Mucosa of stomach (tissue), 1 donor: ENCODE measurements around the gene TLR5.

Source experiments
- H3K27me3 ChIP-seq: one replicate; pipeline ENCODE4 v1.7.0; 2013; ENCODE audit warnings: mild to moderate bottlenecking, low read length; ENCODE audit not compliant: control insufficient read depth, insufficient read depth
- H3K36me3 ChIP-seq: one replicate; pipeline ENCODE4 v1.7.0; 2013; ENCODE audit warnings: low read length; ENCODE audit not compliant: control insufficient read depth, insufficient read depth
- H3K4me1 ChIP-seq: one replicate; pipeline ENCODE4 v1.7.0; 2013; ENCODE audit warnings: mild to moderate bottlenecking, low read length; ENCODE audit not compliant: control insufficient read depth, insufficient read depth
- H3K4me3 ChIP-seq: one replicate; pipeline ENCODE4 v1.7.0; 2013; ENCODE audit warnings: low read length
- H3K9ac ChIP-seq: one replicate; pipeline ENCODE4 v1.7.0; 2013; ENCODE audit warnings: mild to moderate bottlenecking, low read length, moderate library complexity
- H3K9me3 ChIP-seq: one replicate; pipeline ENCODE4 v1.7.0; 2013; ENCODE audit warnings: mild to moderate bottlenecking, low read length, moderate library complexity; ENCODE audit not compliant: control insufficient read depth
- donor health status: Pancreatic carcinoma.

TLR5 gene

DNA sequence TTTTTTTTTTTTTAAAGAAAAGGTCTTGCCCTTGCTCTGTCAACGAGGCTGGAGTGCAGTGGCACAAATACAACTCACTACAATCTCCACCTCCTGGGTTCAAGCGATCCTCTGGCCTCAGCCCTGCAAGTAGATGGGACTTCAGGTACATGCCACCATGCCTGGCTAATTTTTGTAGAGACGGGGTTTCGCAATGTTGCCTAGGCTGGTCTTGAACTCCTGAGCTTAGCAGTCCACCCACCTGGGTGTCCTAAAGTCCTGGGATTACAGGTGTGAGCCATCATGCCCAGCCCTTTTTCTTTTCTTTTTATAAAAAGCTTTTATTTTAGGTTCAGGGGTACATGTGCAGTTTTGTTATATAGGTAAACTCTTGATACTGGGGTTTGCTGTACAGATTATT, 47.2 kb downstream of the TLR5 start:
- Histone ChIP-seq H3K4me1 (peaks cover 3% of the 10 kb centered on the region), H3K9me3 (no peaks in the 10 kb centered on the region), H3K27me3 (no peaks in the 10 kb centered on the region), H3K4me3 (no peak overlapping the region), H3K9ac (no peak overlapping the region), H3K36me3 (no peaks in the 10 kb centered on the region)

GRCh38 chr1:223091896-223092295, 51.2 kb downstream of the TLR5 start:
- H3K27me3 ChIP-seq: no peaks in the 10 kb centered on the region
- no peaks in the 10 kb centered on the region for H3K36me3 ChIP-seq
- H3K4me1 ChIP-seq: peaks cover 3% of the 10 kb centered on the region
- H3K4me3 ChIP-seq: no peak overlapping the region
- H3K9ac ChIP-seq: no peak overlapping the region
- H3K9me3 ChIP-seq: no peaks in the 10 kb centered on the region

GRCh38 chr1:223089250-223089649, 53.8 kb downstream of the TLR5 start:
- Histone ChIP-seq H3K4me1 (peaks cover 2% of the 10 kb centered on the region), H3K9me3 (no peaks in the 10 kb centered on the region), H3K36me3 (no peaks in the 10 kb centered on the region), H3K4me3 (no peak overlapping the region), H3K9ac (no peak overlapping the region), H3K27me3 (no peaks in the 10 kb centered on the region)

DNA sequence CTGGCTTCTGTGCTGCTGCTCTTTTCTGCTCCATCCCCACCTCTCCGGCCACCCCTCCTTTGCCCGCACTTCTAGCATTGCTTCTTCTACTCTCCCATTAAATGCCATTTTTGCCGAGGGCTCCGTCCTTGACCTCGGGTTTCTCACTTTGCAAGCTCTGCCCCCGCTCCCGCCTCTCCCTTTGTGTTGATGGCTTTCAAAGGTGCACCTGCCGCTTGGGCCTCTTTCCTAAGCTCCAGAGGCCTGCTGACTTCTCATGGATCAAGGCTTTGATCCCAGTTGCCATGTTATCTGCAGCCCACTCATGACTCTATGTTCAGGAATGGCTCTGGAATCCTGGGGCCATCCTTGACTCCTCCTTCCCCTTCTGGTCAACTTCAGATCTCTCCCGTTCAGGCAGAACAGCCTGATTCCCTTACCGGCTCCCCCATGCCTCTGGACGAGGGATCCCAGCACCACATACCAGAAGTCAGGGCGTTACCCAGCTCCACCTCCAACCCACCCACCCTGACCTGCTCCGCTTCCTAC, 54.3 kb downstream of the TLR5 start:
- H3K36me3 ChIP-seq: no peaks in the 10 kb centered on the region
- no peaks in the 10 kb centered on the region for H3K9me3 ChIP-seq
- H3K27me3 ChIP-seq: no peaks in the 10 kb centered on the region
- no peak overlapping the region for H3K4me3 ChIP-seq
- no peaks in the 10 kb centered on the region for H3K4me1 ChIP-seq
- H3K9ac ChIP-seq: no peak overlapping the region

DNA sequence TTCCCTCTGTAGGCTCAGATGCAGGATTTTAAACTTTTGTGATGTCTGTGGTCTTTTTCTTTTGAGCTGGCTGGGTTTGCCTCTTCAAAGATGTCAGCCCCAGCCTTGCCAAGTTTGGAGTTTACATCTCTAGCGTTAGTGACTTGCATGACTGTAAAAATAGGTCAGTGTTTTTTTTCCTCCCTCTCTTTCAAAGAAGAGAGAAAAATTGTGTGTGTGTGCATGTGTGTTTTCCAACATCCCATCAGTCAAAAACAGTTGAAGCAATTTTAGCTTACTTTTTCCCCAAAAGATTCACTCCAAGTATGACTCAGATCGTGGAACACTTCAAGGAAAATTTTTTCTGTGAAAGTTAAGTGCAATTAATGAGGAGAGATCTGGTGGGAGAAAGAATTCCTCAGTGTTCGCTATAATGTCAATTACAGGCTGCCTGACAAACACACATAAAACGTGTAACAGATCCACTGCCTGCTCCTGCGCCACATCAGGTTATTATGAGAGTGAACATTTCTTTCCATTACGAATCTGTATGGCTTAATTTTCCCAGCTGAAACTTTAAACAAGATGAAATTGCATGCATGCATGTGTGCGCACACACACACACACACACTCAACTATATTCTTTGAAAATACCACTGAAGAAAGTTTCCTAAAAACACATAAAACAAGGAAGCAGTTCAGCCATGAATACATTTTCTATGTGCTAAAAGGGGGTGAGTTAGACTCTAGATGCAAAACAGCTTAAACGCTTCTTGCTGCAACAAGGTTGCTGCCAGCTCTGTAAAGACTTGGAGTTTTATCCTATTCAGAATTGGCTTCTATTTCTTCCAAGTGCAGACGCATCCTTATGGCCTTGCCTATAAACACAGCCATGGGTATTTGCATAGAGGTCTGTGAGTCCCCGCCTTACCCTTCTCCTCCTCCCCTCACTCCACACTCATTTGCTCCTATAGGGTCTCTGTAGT, 55.5 kb downstream of the TLR5 start:
- Histone ChIP-seq H3K36me3 (no peaks in the 10 kb centered on the region), H3K9ac (no peak overlapping the region), H3K27me3 (no peaks in the 10 kb centered on the region), H3K4me3 (no peak overlapping the region), H3K9me3 (no peaks in the 10 kb centered on the region), H3K4me1 (no peaks in the 10 kb centered on the region)

DNA sequence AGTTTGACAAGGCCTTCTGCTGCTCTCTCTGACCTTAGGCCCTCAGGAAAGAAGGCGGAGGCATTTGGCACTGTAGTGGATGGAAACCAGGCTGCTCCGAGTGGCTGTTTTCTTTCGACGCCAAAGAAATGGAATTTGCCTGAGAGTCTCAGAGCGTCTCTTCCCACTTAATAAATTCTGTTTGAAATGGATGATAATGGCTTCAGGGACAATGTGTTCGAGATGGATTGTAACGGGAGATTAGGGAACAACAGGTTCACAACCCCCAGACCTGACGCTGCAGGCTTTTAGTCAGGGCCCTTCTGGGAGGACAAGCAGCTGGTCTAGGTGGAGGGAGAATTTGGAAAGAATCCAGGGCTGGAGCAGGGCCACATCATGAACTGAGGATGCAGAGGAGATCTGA, 58.6 kb downstream of the TLR5 start:
- Histone ChIP-seq H3K27me3 (no peaks in the 10 kb centered on the region), H3K4me1 (no peaks in the 10 kb centered on the region), H3K36me3 (no peaks in the 10 kb centered on the region), H3K4me3 (no peak overlapping the region), H3K9ac (no peak overlapping the region), H3K9me3 (no peaks in the 10 kb centered on the region)

DNA sequence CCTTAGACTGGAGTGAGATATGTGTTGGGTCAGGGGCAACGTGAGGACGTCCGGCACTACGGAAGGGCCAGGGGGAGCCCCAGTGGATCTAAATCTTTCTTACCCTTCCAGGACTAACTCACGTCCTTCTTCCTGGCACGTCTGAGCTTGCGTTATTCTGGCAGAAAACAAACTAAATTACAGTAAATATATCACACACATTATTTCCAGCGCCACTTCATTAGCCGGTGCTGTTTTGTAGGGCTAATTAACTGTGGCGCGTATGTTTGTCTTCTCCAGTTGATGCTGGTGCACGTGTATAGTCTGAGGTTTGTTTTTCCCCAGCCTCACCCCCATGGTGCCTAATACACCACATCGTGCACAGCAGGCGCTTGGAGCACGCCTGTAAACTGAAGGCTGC, 59.2 kb downstream of the TLR5 start:
- Histone ChIP-seq H3K9ac (no peak overlapping the region), H3K4me1 (no peaks in the 10 kb centered on the region), H3K27me3 (no peaks in the 10 kb centered on the region), H3K36me3 (no peaks in the 10 kb centered on the region), H3K9me3 (no peaks in the 10 kb centered on the region), H3K4me3 (no peak overlapping the region)

- Histone ChIP-seq H3K4me3 (no peak overlapping the region), H3K9me3 (no peaks in the 10 kb centered on the region), H3K4me1 (no peaks in the 10 kb centered on the region), H3K36me3 (no peaks in the 10 kb centered on the region), H3K9ac (no peak overlapping the region), H3K27me3 (no peaks in the 10 kb centered on the region)
Observed at GRCh38 chr1:223082914-223083313, 60.1 kb downstream of the TLR5 start.

DNA sequence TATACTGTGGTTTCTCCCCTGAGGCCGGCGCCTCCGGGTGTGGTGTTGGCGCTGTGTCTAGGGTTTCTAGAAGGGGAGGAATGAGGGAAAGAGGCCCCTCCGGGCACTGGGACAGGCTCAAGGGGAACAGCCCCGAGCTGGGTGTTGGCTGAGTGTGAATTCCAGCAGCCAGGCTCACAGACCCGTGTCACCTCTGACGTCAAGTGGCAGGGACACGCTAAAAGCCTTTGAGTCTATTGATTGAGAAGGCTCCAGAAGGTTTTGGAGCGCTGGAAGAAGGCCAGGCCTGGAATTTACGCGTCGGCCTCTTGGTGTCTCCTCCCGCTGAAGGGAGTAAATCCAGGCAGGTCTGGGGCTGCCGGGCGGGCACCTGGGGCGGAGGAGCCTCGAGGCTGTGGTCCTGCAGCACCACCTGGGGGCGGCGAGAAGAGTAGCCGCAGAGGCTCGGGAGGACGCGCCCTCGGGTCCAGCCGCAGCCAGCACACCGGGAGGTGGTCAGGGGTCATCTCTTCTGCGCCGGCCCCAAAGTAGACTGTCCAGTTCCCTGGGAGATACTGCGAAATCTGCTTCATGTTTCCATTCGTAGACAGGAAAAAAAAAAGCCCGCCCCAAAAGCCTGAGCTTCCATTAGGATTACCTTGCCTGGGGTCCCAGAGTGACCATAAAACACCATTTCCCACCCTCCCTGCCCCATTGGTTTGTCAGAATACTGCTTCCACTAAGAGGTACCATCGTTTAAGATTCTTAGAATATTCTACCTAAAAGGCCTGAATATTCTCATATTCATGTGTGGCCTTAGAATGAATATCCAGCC, 61.7 kb downstream of the TLR5 start:
- Histone ChIP-seq H3K9ac (peak overlapping the region; percentile 63), H3K4me3 (no peak overlapping the region), H3K9me3 (no peaks in the 10 kb centered on the region), H3K36me3 (no peaks in the 10 kb centered on the region), H3K27me3 (no peaks in the 10 kb centered on the region), H3K4me1 (no peaks in the 10 kb centered on the region)

DNA sequence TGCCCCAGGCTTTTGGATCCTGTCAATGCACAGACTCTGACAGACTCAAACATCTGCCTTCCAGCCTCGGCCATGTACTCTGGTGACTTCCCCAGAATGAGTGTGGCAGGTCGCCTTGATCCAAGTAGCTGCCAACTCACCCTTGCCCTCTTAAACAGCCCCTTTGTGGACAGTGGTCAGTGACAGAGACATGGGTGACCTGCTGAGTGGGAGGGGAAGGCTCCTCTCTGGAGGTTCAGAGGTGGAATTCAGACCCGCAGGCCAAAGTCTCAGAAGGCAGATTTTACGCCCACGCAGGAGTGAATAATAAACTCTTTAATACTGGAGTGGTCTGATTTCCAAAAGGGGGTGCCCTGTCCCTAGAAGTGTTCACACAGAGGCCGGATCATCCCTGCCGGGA, 63.5 kb downstream of the TLR5 start:
- Histone ChIP-seq H3K4me1 (no peaks in the 10 kb centered on the region), H3K9me3 (no peaks in the 10 kb centered on the region), H3K4me3 (no peak overlapping the region), H3K36me3 (no peaks in the 10 kb centered on the region), H3K27me3 (no peaks in the 10 kb centered on the region), H3K9ac (no peak overlapping the region)

GRCh38 chr1:223077247-223077833, 65.7 kb downstream of the TLR5 start:
- Histone ChIP-seq H3K4me1 (no peaks in the 10 kb centered on the region), H3K36me3 (no peaks in the 10 kb centered on the region), H3K9ac (no peak overlapping the region), H3K27me3 (no peaks in the 10 kb centered on the region), H3K4me3 (no peak overlapping the region), H3K9me3 (no peaks in the 10 kb centered on the region)

DNA sequence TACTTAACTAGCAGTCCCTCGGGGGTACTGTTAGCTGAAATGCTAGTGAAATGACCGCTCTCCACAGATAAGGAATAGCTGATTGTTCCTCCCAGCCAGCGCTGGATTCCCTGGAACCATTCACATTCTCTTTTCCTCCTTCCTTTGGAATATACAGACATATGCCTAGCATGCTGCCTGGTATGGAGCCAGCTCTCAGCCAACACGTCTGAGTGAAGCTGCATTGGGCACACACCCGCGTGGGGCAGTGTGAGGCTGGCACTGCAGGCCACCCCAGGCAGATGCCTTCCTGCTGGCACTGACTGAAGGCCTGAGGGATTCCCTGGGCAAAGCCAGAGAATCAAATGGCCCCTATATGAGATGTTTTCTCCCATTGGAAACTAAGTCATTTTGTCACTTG, 66.7 kb downstream of the TLR5 start:
- H3K9me3 ChIP-seq: no peaks in the 10 kb centered on the region
- no peak overlapping the region for H3K4me3 ChIP-seq
- H3K36me3 ChIP-seq: no peaks in the 10 kb centered on the region
- no peak overlapping the region for H3K9ac ChIP-seq
- no peaks in the 10 kb centered on the region for H3K4me1 ChIP-seq
- H3K27me3 ChIP-seq: no peaks in the 10 kb centered on the region
